Adrenal gland (tissue), 12 donors: Measurements from ENCODE around the gene RUNX1. TPM values are rescaled to one million over a fixed set of nuclear protein-coding genes. Genes with fewer than 3 reads are reported as not detected.
A peak's percentile ranks its signal among the peaks of the same experiment; 100 is the strongest.

Experiments used
- DNase-seq, 7 donors: peaks; one replicate each; pipeline ENCODE4 v3.0.0-alpha.2; 2019 to 2020
- H3K27ac ChIP-seq, 5 donors: fragments of 200-600 bp; sonication (generic) in 4 of 5; 1 replicate in 3 of 5; 2 replicates in 2 of 5; pipeline versions ENCODE4 v1.5.1 to v1.8.0; 2016 to 2020; ENCODE audit warnings: mild to moderate bottlenecking in 1 of 5
- H3K27me3 ChIP-seq: fragments of 200-600 bp; 2 replicates; pipeline ENCODE4 v1.8.0; 2021
- H3K36me3 ChIP-seq, 2 donors: fragments of 200-600 bp; replicated peaks in 1 of 2; 1 replicate in 1 of 2; 2 replicates in 1 of 2; pipeline versions ENCODE4 v1.5.1 to v1.8.0; 2018 to 2022
- H3K4me1 ChIP-seq, 2 donors: fragments of 200-600 bp; replicated peaks in 1 of 2; 1 replicate in 1 of 2; 2 replicates in 1 of 2; pipeline versions ENCODE4 v1.5.1 to v1.8.0; 2018 to 2021
- H3K4me3 ChIP-seq, 4 donors: fragments of 200-600 bp; sonication (generic) in 3 of 4; one replicate each; pipeline ENCODE4 v1.5.1; 2016 to 2018
- H3K9me3 ChIP-seq, 3 donors: fragments of 200-600 bp; sonication (generic) in 1 of 3; replicated peaks in 1 of 3; 1 replicate in 2 of 3; 2 replicates in 1 of 3; pipeline versions ENCODE4 v1.5.1 to v1.8.0; 2016 to 2021
- POLR2A ChIP-seq, 2 donors: fragments of 450-650 bp; IDR thresholded peaks; one replicate each; pipeline ENCODE4 v1.6.1; 2017; ENCODE audit warnings: antibody characterized with exemption in 2 of 2, mild to moderate bottlenecking in 2 of 2, moderate library complexity in 1 of 2
- WGBS, 4 donors: extraction: QIAGEN DNeasy Blood & Tissue Kit in 2 of 4; methylation state at CpG; one replicate each; pipeline versions ENCODE4 v1.1.5 to v1.1.7; 2013 to 2017; 5-methylcytosine and 5-hydroxymethylcytosine counted together
- intact Hi-C, 2 donors: fragments of 100-400 bp; cut with DNase I; formaldehyde crosslinking; loops; one replicate each; pipeline versions ENCODE4 v1.14.1 to v1.15.0; 2022 to 2023
- polyA plus RNA-seq, 3 donors: library from polyadenylated mRNA; stranded (reverse); fragments of 200-250 nt in 2 of 3; fragments of 350-450 nt in 1 of 3; fragmentation: Illumina TruSeq in 1 of 3; extraction: RNeasy Lipid Tissue Mini Kit (QIAGEN cat#74804) in 1 of 3; gene quantifications; one replicate each; pipeline ENCODE4 v1.2.3, GENCODE V29; 2013 to 2014
- total RNA-seq, 9 donors: library from RNA; depleted of rRNA in 4 of 9; stranded (reverse); fragments of >200 nt in 4 of 9; fragments of 120-200 nt in 1 of 9; fragmentation: NEBNext Ultra II Directional in 1 of 9; extraction: Animal tissue kit (Norgen Biotek cat#: 25700) in 1 of 9; gene quantifications; one replicate each; pipeline versions ENCODE4 v1.1.0 to v1.2.4, GENCODE V29; 2013 to 2023
- TF ChIP-seq, protein P1 (sequence below), 6 experiments: fragments of 450-650 bp in 4 of 6; fragments of 200-600 bp in 2 of 6; sonication (generic) in 1 of 6; IDR thresholded peaks; 1 replicate in 5 of 6; 2 replicates in 1 of 6; pipeline versions ENCODE4 v1.5.1 to v1.8.0; 2016 to 2021; ENCODE audit warnings: antibody characterized with exemption in 6 of 6, mild to moderate bottlenecking in 2 of 6, moderate library complexity in 1 of 6
- donor health status: healthy with polysubstance abuse.
- donor health status: Bipolar disorder and iron deficiency.
- donor health status: DM: yes; HTN: yes; CAD: no.
- donor health status: DM: no; HTN: no; CAD: no.
- donor health status: DM: no; HTN: no; CAD: no.
- donor health status: DM: yes; HTN: yes; CAD: no.

The RUNX1 gene
- total and polyA plus RNA-seq, 12 donors = 0.83 to 27.2 (median 8.2) TPM

- Histone ChIP-seq H3K36me3 (no peaks in the 10 kb centered on the region), H3K9me3 (no peaks in the 10 kb centered on the region), H3K4me1 (peaks cover 0 to 9% of the 10 kb centered on the region in 2 donors), H3K27ac (no peak overlapping the region), H3K4me3 (no peak overlapping the region), H3K27me3 (peaks cover 5% of the 10 kb centered on the region)
- DNase-seq = no peak
- no peak for TF ChIP-seq POLR2A (IDR thresholded peaks at IDR 0.05)
- TF ChIP-seq, protein P1, sequence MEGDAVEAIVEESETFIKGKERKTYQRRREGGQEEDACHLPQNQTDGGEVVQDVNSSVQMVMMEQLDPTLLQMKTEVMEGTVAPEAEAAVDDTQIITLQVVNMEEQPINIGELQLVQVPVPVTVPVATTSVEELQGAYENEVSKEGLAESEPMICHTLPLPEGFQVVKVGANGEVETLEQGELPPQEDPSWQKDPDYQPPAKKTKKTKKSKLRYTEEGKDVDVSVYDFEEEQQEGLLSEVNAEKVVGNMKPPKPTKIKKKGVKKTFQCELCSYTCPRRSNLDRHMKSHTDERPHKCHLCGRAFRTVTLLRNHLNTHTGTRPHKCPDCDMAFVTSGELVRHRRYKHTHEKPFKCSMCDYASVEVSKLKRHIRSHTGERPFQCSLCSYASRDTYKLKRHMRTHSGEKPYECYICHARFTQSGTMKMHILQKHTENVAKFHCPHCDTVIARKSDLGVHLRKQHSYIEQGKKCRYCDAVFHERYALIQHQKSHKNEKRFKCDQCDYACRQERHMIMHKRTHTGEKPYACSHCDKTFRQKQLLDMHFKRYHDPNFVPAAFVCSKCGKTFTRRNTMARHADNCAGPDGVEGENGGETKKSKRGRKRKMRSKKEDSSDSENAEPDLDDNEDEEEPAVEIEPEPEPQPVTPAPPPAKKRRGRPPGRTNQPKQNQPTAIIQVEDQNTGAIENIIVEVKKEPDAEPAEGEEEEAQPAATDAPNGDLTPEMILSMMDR (IDR thresholded peaks at IDR 0.05) = no peak
- WGBS, 4 donors = 70 to 81% (median 75%) methylated on average over 2 of the region's 2 CpGs
- intact Hi-C loops = no loop called here
These were observed 137.7 kb downstream of the RUNX1 start for GRCh38 chr21:34911360-34911759.

GRCh38 chr21:34910396-34910795 is 138.7 kb downstream of the RUNX1 start:
- TF ChIP-seq POLR2A (IDR thresholded peaks at IDR 0.05) = no peak
- TF ChIP-seq, protein P1 (IDR thresholded peaks at IDR 0.05) = no peak
- no peaks in the 10 kb centered on the region for H3K36me3 ChIP-seq
- H3K4me3 ChIP-seq = no peak overlapping the region
- intact Hi-C loops = no loop called here
- 73 to 85% (median 80%) methylated on average over 4 of the region's 4 CpGs for WGBS, 4 donors
- no peak overlapping the region for H3K27ac ChIP-seq
- H3K9me3 ChIP-seq = no peaks in the 10 kb centered on the region
- H3K27me3 ChIP-seq = peaks cover 5% of the 10 kb centered on the region
- peaks cover 0 to 9% of the 10 kb centered on the region in 2 donors for H3K4me1 ChIP-seq
- DNase-seq = no peak

DNA sequence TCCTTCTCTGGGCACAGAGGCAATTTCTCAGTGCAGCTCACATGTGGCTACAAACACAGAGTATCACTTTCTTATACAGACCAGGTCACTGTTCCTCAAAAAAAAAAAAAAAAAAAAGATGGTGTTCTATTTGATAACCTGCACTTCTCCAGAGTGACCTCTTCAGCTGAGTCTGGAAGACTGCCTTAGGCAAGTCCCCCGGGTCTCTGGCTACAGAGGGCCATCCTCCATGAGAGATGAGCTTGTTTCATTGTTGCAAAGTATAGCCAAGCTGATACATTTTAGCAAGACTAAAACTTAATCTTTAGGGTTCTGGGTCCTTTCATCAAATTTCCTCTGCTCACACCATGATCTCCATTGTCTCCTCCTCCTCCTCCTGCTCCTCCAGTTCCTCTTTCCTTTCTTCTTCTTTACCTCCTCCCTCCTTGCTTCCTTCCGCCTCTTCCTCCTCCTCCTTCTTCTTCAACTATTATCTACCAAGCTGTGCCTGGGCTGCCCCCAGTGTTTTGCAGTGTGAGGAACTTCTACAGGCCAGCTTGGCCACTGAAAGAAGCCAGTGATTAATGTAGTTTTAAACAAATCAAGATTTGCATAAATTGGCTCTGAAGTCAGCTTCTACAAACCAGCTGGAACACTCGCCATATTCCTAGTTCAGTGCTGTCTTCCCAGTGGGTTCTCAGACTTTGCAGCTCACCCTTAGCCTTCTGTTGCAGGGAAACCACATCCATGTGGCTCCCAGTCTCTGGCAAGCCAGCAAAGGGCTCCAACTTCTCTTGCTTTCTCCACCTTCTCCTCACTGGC is 139.4 kb downstream of the RUNX1 start:
- Histone ChIP-seq H3K9me3 (no peaks in the 10 kb centered on the region), H3K4me3 (no peak overlapping the region), H3K27ac (no peak overlapping the region), H3K36me3 (no peaks in the 10 kb centered on the region), H3K4me1 (peaks cover 0 to 9% of the 10 kb centered on the region in 2 donors), H3K27me3 (peaks cover 12% of the 10 kb centered on the region)
- WGBS, 4 donors = 60 to 76% (median 64%) methylated on average over 3 of the region's 3 CpGs
- no peak for DNase-seq
- TF ChIP-seq, protein P1 (IDR thresholded peaks at IDR 0.05) = no peak
- no peak for TF ChIP-seq POLR2A (IDR thresholded peaks at IDR 0.05)
- intact Hi-C loops = no loop called here

DNA sequence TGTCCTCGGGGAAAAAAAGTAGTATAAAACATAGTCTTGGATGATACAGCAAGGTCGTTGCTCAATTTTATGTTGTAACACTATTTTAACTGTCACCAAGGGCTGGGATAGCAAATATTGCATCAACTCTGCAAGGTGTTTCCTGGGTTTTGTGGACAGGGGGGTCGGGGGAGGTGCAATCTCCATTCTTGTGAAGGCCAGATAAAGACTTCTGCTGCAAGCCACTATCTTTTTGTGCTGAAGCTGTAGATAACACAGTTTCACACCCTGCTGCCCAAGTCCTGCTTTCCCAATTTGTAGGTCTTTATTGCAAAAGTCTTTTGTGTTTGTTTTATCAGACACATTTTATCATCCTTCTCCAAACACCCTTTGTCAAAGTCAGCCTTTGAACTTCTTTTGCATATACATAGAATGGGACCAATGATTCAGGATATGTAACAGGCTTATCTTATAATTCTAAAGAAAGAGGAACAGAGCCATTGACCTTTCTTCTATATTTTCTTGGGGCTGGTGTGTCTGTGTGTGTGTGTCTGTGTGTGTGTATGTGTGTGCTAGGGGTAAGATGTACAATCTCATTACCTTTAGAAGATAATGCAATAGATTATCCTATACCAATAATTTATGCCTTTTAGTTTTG is 140.6 kb downstream of the RUNX1 start:
- Histone ChIP-seq H3K9me3 (no peaks in the 10 kb centered on the region), H3K4me1 (peaks cover 0 to 9% of the 10 kb centered on the region in 2 donors), H3K36me3 (no peaks in the 10 kb centered on the region), H3K4me3 (no peak overlapping the region), H3K27me3 (peaks cover 20% of the 10 kb centered on the region), H3K27ac (no peak overlapping the region)
- intact Hi-C loops = no loop called here
- DNase-seq = peak in 5 of 7 donors; percentile 33 to 76 (median 56)
- 15 to 25% (median 19%) methylated on average over 3 of the region's 3 CpGs for WGBS, 4 donors
- TF ChIP-seq, protein P1 (IDR thresholded peaks at IDR 0.05) = no peak
- TF ChIP-seq POLR2A (IDR thresholded peaks at IDR 0.05) = no peak
